NCI-H1105 treated with DMSO at 0.1 percent for 48 hours (cell line): ENCODE results near the gene MYH10.

Experiments
- DNase-seq: peaks from one replicate; lab custom pipeline; 2025; lab: John Stamatoyannopoulos, UW

Gene MYH10

DNA sequence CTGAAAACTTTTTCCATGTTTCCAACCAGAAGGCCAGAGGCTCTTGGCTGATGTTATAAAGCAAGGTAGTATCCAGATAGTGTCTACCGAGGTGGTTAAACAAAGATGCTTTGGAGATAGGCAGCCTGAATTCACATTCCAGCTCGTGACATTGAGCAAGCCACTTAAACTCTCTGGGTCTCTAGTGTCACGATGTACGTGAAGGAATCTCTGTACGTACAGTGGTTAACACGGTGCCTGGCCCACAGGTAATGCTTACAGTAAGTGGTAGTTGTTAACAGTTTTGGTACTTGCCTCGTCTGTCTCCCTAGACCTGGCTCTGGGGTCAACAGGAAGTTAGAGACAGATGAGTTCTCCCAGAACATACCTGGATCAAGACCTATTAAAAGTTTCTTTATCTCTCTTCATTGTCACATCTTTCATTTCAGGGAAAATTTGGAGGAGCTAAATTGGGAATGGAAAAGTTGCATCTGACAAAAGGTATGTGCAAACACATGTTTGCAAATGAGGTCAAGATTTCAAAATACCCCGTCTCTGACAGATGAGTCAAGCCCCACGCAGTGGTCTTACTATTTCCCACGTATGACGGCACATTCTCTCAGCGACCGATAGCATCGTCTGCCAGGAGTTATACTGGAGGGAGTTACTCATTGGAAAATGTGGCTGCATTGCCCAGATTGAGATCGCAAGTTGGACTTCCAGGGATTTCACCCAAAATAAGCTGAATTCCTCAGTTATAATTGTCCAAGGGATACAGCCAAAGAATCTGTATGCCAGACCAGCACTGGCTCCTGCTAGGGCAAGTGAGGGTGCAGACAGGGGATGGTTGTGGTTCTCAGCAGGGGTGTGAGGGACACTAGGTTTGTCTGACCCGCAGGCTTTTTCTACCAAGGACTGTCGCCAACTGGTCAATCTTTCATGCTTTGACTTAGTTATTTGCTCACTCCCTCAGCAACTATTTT, 18.9 kb upstream of the MYH10 start:
- no peak for DNase-seq

DNA sequence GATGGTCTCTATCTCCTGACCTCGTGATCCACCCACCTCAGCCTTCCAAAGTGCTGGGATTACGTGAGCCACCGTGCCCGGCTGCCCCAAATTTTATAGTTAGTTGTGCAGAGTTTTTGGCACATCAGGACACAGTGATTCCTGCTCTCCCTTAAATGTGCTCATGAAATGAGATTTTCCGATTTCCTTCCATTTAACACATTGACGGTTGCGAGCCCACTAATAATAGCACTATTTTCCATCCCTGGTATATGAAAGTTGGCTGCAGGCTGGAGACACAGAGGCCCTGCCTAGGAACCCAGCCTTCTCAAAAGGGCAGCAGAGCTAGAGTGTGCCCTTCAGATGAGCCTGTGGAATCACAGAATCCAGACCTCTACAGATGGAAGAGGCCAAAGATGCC, 17.4 kb upstream of the MYH10 start:
- no peak for DNase-seq

DNA sequence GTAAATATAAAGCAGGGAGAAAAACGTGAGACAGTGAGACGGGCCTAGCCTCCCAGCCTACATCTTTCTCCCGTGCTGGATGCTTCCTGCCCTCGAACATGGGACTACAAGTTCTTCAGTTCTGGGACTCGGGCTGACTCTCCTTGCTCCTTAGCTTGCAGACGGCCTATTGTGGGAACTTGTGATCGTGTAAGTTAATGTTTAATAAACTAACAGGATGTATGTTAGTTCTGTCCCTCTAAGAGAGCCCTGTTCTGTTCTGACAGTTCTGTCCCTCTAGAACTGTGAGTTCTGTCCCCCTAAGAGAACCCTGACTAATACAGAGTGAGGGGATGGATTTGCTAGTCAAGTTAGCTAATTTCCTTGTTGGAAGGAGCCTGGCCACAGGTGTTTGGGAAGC, 16.7 kb upstream of the MYH10 start:
- DNase-seq = no peak

DNA sequence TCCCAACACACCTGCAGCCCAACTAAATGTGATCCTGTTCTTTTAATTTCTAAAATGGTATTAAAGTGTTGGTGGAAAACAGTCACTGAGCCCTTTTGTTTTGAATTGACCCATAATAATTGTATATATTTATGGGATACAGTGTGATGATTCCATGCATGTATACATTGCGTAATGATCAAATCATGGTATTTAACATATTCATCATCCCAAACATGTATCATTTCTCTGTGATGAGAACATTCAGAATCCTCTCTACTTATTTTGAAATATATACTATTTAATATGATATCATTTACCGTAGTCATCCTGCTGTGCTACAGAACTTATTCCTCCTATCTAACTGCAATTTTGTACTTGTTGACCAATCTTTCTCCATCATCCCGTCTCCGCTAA, 14.0 kb upstream of the MYH10 start:
- DNase-seq = no peak

DNA sequence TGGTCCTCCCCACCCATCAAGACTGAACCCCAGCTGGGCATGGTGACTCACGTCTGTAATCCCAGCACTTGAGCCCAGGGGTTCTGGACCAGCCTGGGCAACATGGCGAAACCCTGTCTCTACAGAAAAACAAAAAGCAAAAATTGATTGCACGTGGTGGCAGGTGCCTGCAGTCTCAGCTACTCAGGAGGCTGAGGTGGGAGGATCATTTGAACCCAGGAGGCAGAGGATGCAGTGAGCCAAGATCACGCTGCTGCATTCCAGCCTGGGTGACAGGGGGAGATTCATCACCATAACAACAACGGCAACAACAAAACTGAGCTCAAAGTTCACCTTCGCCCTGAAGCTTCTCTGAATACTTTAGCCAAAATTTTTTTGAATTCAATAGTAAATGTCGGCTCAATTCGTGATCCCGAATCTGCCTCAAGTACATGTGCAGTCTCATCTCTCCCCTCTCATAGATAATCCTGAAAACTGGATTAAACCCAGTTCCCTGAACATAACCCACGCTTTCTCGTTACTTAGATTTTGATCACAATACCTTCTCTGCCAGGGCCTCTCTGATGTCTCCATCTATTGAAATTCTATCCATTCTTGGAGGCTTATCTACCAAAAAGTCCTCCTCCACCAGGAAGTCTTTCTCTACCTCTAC, 13.5 kb upstream of the MYH10 start:
- no peak for DNase-seq

DNA sequence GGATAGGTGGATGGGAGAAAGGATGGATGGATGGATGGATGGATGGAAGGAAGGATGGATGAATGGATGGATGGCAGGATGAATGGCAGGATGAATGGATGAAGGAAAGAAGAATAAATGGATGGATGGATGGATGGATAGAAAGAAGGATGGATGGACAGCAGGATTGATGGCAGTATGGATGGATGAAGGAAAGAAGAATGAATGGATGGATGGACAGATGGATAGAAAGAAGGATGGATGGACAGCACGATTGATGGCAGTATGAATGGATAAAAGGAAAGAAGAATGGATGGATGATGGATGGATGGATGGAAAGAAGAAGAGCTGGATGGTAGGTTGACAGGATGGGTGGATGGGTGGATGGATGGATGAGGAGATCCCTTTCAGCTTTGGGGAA, 9.2 kb upstream of the MYH10 start:
- DNase-seq = no peak

DNA sequence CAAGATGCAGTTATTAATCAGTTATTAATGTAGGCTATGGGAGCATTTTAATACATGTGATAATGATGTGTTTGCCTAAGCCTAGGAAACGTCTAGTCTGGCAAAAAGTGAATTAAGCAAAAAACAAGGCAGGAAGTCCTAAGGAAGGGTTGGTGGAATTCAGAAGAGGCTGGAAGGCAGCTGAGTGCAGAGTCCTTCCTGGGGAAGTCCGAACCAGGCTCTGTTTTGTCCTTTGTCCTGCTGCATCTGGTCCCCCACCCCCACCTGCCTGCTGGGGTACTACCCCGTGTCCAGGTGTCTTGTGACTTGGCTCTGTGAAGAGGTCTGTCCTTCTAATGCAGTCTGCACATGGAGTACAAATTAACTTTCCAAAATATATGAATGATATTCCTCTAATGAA, 1.5 kb upstream of the MYH10 start:
- DNase-seq = peak; percentile 9

DNA sequence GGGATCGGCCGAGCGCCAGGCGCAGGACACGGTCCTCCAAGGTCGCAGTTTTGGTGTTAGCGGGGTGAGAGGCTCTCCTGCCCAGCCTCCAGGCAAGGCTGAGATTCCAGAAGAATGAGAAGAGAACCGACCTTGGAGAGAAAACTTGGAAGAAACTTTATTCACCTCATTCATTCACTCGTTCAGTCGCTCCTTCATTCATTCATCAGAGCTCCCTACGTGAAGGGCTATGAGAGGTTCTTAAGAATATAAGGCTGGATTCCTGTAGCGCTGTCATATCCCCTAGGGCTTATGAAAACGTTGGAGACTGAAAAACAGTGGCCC, 991 bp upstream of the MYH10 start:
- DNase-seq = no peak

DNA sequence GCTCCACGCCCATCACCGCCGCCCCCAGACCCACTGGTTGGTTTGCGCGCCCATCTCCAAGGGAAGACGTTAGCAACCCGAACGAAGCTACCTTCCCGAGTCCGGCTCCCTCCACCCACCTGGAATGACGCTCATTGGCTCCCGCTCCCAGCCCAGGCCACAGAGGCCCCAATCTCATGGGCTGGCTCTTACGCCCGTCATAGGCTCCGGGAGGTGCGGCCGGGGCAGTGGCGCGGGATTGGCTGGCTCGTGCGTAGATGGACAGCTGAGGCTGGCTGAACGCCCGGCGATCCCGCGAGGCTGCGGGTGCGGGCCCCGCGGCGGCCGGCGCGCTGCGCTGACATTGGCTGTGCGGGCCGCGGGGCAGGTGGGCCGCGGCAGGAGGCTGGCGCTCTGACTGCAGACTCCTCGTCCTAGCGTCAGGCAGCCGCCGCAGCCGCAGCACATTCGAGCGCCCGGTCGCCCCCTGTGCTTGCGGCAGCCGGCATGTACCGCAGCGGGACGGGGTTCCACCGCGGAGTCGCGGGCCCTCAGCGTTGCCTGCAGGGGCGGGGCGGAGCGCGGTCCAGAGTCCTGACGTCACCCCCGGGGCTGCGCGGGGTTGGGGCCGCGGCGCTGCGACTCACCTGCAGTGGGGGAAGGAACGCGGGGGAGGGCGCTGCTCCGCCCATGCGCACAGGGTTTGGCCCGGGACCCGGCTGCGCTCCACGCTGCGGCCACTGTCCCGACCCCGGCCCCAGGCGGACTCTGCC, 453 bp upstream of the MYH10 start:
- peak; percentile 100 for DNase-seq

DNA sequence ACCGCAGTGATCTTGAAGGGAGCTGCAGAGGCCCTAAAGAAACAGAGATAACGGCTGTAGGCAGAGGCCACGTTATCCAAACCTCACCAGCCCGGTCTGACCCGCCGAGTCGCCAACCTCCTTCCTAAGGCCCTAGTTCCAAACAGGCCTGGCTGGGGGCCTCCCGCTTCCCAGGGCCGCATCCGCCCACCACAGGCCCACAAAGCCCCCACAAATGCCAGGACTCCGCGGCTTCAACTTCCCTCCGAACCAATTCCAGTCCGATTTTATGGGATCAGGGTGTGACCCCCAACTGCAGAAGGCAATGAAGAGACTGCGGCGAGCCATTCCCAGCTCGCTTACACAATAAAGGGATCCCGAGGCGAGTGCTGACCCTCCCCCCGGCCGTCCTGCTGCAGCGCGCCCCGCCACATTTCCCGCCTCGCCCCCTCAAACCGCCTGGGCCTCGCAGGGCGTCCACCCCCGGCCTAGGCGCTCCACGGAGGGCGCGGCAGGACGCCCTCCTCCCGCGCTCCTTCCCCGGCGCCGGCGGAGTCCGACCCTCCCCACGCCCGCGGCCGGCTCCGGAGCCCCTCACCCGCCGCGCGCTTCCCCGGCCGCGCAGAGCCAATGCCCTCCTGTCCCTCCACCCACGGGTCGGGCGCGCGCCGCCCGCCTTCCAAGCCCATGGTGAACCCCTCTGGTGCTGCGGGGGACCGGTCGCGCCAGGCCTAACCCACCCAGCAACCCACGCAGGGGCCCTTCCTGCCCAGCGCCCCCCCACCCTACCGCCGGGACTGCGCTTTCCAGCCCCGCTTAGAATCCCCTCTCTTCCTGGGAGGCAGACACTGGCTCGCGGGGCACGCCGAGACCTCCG, 926 bp downstream of the MYH10 start:
- peak; percentile 45 for DNase-seq

DNA sequence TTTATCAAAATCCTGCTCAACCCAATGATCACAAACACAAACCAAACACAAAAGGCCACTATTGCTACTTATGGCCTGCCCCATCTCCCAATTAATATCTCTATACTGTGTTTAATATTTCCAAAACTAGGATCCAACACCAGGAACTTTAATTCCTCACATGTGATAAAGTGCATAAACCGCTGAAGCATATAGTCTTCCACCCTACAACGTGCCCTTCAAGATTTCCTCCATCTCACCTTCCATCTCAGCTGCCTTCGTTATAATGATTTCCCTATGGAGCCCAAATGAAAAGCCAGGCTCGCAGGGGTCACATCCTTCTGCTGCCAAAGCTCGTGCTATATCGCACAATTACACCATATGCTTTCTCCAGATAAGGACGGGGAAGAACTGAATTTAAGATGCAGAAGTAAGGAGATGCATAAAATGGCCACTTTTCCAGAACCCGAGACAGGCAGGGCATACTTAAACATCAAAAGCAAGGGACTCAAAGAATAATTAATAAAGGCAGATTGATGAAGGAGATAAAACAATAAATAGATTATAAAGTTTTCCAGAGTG, 1.8 kb downstream of the MYH10 start:
- DNase-seq = peak; percentile 38

DNA sequence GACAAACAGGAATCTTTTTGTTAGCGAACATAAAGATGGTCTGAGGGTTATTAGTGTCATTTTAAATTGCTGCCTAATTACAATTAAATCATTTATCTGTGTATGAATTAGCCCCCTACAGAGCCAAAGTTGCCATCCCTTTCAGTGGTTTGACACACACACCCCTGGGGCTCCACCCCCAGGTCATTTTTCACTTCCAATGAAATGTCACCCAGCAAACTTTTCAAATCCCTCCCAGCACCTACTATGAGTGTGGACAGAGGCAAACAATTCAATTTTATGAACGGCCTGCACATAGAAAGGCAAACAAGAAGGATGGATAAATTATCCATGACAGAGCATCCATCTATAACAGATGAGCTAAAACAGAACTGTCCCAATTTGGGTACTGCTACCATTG, 2.4 kb downstream of the MYH10 start:
- DNase-seq = peak; percentile 17

DNA sequence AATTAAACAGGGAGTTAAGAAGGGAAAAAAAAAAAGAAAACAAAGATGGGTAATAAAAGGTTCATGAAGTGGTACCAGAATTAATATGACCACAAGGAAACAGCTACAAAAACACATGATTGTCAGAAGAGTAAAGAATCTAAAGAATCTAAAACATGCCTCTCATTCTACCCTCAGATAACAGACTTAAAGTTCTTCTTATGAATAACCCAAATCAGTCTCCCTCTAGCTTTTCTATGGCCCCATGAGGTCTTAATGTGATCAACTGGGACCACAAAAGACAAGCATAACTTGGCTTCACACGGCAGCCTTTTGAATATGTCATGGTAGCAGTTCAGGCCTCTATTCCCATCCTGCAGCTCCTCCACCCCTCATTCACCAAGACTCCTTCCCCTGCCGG, 6.9 kb downstream of the MYH10 start:
- no peak for DNase-seq

DNA sequence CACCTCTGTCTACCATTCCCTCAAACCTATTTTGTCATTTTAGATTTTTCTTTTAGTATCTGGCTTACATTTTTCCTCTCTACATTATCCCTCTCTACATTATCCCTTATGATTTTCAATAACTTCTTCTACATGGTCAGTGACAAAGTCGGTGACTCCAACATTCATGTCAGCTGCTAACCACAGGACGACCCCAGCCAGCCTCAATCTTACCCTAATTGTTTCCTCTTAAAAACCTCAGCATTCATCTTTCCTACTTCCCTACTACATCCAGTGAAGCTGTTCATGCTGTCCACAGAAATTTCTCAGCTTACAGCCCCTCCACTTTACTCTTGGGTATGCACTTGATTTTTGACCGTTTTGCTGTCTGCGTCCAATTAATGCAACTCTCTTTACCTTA, 8.3 kb downstream of the MYH10 start:
- DNase-seq = no peak

DNA sequence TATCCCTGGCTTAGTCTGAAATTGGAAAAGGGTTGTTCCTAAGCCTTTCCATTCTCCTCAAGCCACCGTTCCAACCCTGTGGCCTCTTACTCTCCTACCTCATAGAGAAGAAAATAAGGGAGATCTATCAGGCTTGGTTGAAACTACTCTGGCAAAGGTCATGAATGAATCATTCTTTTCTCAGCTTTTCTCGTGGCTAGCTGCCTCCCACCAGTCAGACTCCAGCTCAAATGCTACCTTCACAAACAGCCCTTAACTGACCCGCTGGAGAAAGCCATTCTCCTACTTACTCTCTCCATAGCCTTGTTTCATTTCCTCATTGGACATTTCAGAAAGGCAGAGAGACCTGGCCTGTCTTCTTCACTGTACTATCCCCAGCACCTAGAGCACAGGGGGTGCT, 8.9 kb downstream of the MYH10 start:
- no peak for DNase-seq

DNA sequence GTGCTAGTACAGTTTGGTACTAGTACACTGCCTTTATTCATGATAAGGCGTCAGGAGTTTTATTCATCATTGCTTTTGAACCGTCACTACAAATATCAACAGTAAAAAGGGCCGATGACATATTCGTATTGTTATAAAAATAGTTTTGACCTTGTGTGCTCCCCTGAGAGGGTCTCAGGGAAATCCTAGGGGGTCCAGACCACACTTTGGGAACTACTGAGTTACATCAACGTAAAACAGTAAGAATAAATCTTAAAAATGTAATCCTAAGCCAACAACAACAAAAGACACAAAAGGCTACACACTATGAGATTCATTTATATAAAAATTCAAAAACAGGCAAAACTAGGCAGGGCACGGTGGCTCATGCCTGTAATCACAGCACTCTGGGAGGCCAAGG, 11.2 kb downstream of the MYH10 start:
- no peak for DNase-seq

DNA sequence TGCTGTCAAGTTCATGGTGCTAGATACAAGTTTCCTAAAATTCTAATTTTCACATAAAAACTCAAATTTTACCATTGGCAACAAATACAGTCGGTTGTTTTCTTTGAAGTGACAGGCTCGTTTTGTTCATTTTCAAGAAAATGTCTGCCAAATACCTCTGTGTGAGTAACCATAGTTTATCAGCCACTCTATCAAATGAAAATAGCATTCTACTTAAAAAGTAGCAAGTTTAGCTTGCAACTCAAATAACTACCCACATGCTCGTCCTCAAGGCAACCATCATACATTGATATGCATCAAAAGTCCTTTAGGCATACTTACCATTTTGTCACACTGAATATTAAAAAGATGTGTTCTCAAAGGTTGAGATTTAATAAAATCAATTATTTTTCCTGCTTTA, 11.7 kb downstream of the MYH10 start:
- no peak for DNase-seq

DNA sequence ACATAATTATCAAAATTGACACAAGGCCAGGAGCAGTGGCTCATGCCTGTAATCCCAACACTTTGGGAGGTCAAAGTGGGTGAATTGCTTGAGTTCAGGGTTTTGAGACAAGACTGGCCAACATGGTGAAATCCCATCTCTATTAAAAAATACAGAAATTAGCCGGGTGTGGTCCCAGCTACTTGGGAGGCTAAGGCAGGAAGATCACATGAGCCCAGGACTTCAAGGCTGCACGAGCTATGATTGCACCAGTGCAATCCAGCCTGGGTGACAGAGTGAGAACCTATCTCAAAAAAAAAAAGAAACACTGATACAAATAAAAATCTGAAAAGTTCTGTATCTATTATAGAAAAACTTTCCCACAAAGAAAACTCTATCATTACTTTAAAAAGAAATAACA, 15.5 kb downstream of the MYH10 start:
- DNase-seq = no peak

DNA sequence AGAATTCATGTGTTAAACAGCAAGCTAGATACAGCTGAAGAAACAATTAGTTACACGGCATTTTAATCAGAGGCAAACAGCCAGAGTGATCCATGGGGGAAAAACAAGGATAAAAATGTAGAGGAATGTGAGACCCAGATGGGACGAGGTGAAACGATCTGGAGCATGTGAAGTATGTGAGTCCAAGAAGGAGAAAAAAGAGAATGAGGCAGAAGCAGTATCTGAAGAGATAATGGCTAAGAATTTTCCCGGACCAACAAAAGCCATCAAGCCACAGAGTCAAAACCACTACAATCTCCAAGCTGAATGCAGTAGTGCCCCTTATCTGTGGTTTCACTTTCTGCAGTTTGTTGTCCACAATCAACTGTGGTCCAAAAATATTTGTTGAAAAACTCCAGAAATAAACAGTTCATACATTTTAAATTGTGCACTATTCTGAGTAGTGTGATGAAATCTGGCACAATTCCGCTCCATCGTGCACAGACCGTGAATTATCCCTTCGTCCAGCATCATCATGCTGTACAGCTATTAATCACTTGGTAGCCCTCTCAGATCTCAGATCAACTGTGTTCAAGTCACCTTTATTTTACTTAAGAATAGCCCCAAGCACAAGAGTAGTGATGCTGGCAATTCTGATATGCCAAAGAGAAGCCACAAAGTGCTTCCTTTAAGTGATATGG, 18.8 kb downstream of the MYH10 start:
- no peak for DNase-seq

DNA sequence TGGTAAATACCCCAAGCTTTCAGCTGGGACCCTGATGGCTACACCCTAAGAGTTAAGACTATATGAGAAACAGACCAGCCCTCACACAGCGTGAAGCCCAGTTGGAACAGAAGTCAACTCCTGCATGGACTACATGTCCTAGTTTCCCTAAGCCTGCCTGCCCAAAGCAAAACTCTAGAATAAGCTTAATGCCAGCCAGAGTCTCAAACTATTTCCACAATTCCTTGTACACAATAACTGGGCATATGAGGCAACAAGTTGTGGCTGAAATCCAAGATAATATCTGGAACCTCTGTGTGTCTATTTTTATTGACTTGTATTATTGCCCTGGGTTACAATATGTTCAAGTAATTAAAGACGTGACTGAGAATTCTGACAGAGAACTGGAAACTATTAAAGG, 19.4 kb downstream of the MYH10 start:
- no peak for DNase-seq

DNA sequence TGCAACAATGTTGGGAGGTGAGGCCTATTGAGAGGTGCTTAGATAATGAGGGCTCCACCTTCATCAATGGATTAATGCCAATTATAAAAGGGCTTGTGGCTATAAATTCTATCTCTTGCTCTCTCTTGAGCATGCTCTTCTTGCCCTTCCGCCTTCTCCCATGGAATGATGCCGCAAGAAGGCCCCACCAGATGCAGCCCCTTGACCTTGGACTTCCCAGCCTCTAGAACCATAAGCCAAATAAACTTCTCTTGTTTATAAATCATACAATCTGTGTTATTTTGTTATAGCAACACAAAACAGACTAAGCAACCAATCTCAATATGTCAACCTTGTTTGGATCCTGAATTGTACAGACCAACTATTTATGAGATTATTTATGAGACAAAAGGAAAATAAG, 20.0 kb downstream of the MYH10 start:
- no peak for DNase-seq
